ENCODE results near the gene NLRX1. TPM values are rescaled to one million over a fixed set of nuclear protein-coding genes. Genes with fewer than 3 reads are reported as not detected.
"Not testable (repeated sequence)": the region's sequence is repeated elsewhere in the genome, so short reads cannot be mapped to it uniquely, and the experiment has no call there.

The NLRX1 gene
- total RNA-seq, 1 donor from 2014 or later: 1.7 TPM

DNA sequence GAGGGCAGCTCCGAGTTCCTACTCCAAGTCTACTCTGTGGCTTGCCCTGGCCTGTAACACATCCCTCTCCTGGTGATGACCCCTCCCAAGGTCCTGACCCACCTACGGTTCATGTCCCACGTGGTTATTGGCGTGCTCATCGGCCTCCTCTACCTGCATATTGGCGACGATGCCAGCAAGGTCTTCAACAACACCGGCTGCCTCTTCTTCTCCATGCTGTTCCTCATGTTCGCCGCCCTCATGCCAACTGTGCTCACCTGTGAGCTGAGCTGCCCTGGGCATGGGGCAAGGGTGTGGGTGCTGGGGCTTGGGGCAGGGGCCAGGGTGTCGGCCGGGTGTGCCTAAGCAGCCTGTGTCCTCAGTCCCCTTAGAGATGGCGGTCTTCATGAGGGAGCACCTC, 10.1 kb upstream of the NLRX1 start:
- no peaks in the 10 kb centered on the region for H3K9me3 Mint-ChIP-seq (ENCODE audit: unreplicated experiment)
- peaks cover 3% of the 10 kb centered on the region for H3K27me3 Mint-ChIP-seq (ENCODE audit: unreplicated experiment)
- no peaks in the 10 kb centered on the region for H3K36me3 Mint-ChIP-seq (ENCODE audit: unreplicated experiment)
- H3K4me3 Mint-ChIP-seq (ENCODE audit: unreplicated experiment): no peak overlapping the region
- H3K27ac Mint-ChIP-seq (ENCODE audit: unreplicated experiment): no peak overlapping the region
- no peak for DNase-seq
- no peaks in the 10 kb centered on the region for H3K4me1 Mint-ChIP-seq (ENCODE audit: low read depth, unreplicated experiment)
- TF ChIP-seq, protein P1, sequence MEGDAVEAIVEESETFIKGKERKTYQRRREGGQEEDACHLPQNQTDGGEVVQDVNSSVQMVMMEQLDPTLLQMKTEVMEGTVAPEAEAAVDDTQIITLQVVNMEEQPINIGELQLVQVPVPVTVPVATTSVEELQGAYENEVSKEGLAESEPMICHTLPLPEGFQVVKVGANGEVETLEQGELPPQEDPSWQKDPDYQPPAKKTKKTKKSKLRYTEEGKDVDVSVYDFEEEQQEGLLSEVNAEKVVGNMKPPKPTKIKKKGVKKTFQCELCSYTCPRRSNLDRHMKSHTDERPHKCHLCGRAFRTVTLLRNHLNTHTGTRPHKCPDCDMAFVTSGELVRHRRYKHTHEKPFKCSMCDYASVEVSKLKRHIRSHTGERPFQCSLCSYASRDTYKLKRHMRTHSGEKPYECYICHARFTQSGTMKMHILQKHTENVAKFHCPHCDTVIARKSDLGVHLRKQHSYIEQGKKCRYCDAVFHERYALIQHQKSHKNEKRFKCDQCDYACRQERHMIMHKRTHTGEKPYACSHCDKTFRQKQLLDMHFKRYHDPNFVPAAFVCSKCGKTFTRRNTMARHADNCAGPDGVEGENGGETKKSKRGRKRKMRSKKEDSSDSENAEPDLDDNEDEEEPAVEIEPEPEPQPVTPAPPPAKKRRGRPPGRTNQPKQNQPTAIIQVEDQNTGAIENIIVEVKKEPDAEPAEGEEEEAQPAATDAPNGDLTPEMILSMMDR (IDR thresholded peaks at IDR 0.05; ENCODE audit: partially characterized antibody, unreplicated experiment): no peak

DNA sequence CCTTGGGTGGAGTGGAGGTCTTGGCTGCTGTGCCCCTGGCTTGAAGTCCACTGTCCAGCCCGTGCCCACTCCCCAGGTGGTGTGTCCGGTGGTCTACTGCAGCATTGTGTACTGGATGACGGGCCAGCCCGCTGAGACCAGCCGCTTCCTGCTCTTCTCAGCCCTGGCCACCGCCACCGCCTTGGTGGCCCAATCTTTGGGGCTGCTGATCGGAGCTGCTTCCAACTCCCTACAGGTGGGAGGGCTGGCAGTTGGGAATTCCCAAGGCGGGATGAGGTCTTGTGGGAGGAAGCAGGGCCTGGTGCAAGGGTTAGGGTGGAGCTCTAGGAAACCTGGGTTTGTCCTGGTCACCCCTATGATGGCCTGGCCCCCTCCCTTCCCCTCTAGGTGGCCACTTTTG, 8.4 kb upstream of the NLRX1 start:
- H3K27me3 Mint-ChIP-seq (ENCODE audit: unreplicated experiment): peaks cover 3% of the 10 kb centered on the region
- H3K4me3 Mint-ChIP-seq (ENCODE audit: unreplicated experiment): no peak overlapping the region
- TF ChIP-seq, protein P1 (IDR thresholded peaks at IDR 0.05; ENCODE audit: partially characterized antibody, unreplicated experiment): no peak
- H3K27ac Mint-ChIP-seq (ENCODE audit: unreplicated experiment): no peak overlapping the region
- H3K4me1 Mint-ChIP-seq (ENCODE audit: low read depth, unreplicated experiment): no peaks in the 10 kb centered on the region
- H3K9me3 Mint-ChIP-seq (ENCODE audit: unreplicated experiment): no peaks in the 10 kb centered on the region
- DNase-seq: no peak
- no peaks in the 10 kb centered on the region for H3K36me3 Mint-ChIP-seq (ENCODE audit: unreplicated experiment)

DNA sequence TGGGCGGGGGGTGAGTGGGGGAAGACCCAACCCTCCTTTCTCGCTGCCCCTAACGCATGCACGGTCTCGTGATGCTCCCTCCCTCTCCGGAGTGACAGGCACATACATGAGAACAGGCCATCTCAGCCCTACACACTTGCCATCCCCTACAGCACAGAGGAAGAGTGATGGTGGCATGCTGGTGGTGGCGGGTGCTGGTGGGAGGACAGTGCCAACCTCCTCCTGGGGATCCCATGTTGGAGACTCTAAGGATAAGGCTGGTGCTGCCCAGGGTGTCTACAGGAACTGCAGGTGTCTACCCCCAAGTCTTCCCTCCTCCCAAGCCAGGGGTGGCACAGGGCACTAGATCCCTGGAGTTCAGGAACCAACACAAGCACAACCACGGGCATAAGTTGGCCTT, 6.7 kb upstream of the NLRX1 start:
- H3K27ac Mint-ChIP-seq (ENCODE audit: unreplicated experiment): no peak overlapping the region
- no peak for DNase-seq
- H3K9me3 Mint-ChIP-seq (ENCODE audit: unreplicated experiment): no peaks in the 10 kb centered on the region
- H3K27me3 Mint-ChIP-seq (ENCODE audit: unreplicated experiment): peaks cover 3% of the 10 kb centered on the region
- H3K36me3 Mint-ChIP-seq (ENCODE audit: unreplicated experiment): no peaks in the 10 kb centered on the region
- TF ChIP-seq, protein P1 (IDR thresholded peaks at IDR 0.05; ENCODE audit: partially characterized antibody, unreplicated experiment): no peak
- H3K4me1 Mint-ChIP-seq (ENCODE audit: low read depth, unreplicated experiment): no peaks in the 10 kb centered on the region
- H3K4me3 Mint-ChIP-seq (ENCODE audit: unreplicated experiment): no peak overlapping the region

DNA sequence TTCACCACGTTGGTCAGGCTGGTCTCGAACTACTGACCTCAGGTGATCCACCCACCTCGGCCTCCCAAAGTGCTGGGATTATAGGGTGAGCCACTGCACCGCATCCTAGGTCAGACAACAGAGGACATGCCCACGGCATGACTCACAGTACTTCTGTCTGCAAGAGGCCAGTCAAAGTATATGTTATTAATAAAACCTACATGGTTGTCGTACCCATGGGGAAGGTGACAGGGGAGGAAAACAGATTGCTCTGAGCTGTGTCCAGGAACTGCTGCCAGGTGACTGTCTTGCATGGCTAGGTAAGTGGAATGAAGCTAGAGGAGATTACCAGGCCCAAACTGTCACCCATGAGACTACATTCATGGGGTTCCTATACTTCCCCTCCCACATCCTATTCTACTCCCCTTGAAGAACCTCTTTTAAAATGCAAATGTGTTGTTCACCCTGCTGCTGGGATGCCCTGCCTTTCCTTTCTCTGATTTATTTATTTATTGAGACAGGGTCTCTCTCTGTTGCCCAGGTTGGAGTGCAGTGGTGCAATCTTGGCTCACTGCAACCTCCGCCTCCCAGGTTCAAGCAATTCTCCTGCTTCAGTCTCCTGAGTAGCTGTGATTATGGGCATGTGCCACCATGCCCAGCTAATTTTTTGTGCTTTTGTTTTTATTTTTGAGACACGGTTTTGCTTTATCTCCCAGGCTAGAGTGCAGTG, 2.0 kb upstream of the NLRX1 start:
- Mint-ChIP-seq H3K4me1 (ENCODE audit: low read depth, unreplicated experiment) (no peaks in the 10 kb centered on the region), H3K36me3 (ENCODE audit: unreplicated experiment) (no peaks in the 10 kb centered on the region), H3K4me3 (ENCODE audit: unreplicated experiment) (no peak overlapping the region), H3K27ac (ENCODE audit: unreplicated experiment) (no peak overlapping the region), H3K27me3 (ENCODE audit: unreplicated experiment) (peaks cover 2% of the 10 kb centered on the region), H3K9me3 (ENCODE audit: unreplicated experiment) (peaks cover 5% of the 10 kb centered on the region)
- TF ChIP-seq, protein P1 (IDR thresholded peaks at IDR 0.05; ENCODE audit: partially characterized antibody, unreplicated experiment): no peak
- DNase-seq: no peak

DNA sequence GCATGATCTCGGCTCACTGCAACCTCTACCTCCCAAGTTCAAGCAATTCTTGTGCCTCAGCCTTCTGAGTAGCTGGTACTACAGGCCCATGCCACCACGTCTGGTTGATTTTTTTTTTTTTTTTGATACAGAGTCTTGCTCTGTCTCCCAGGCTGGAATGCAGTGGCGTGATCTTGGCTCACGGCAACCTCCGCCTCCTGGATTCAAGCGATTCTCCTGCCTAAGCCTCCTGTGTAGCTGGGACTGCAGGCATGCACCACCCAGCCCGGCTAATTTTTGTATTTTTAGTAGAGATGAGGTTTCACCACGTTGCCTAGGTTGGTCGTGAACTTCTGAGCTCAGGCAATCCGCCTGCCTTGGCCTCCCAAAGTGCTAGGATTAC, 1.5 kb upstream of the NLRX1 start:
- not testable (repeated sequence) for H3K4me3 Mint-ChIP-seq (ENCODE audit: unreplicated experiment); H3K9me3 Mint-ChIP-seq (ENCODE audit: unreplicated experiment); H3K36me3 Mint-ChIP-seq (ENCODE audit: unreplicated experiment); DNase-seq; H3K27me3 Mint-ChIP-seq (ENCODE audit: unreplicated experiment); H3K4me1 Mint-ChIP-seq (ENCODE audit: low read depth, unreplicated experiment); H3K27ac Mint-ChIP-seq (ENCODE audit: unreplicated experiment)

Data from glutamatergic neuron (in vitro differentiated cells).